Left renal cortex interstitium (tissue), 4 donors: Measurements from ENCODE around the gene UBE2G2. TPM values are rescaled to one million over a fixed set of nuclear protein-coding genes. Genes with fewer than 3 reads are reported as not detected.

Source experiments
- DNase-seq, 4 donors: peaks; one replicate each; pipeline ENCODE4 v3.0.0-alpha.2; 2013; ENCODE audit warnings: low read depth in 4 of 4, low spot score in 2 of 4, missing footprints in 1 of 4
- polyA plus RNA-seq, 4 donors: library from polyadenylated mRNA; unstranded; fragments of 120-200 nt; gene quantifications; one replicate each; pipeline ENCODE4 v1.2.1, GENCODE V29; 2013; ENCODE audit not compliant: insufficient read length in 4 of 4

UBE2G2 gene
- polyA plus RNA-seq, 4 donors: 66.0 to 141 (median 107) TPM

DNA sequence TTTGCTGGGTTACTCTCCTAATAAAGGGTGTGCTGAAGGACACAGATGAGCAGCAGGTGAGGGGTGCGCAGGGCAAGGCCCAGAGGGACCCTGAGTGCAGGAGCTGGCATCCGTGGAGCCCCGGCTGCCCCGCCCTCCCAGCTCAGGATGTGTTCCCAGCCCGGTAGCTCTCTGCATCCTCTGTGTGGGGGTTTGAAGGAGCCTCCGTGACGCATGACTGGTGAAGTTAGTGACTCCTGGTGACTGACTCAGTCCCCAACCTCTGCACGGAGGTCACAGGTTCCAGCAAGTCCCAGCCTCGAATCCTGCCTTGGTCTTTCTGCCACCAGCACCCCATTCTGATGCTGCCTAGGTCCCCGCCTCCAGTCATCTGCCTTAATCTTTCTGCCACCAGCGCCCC, 68.7 kb downstream of the UBE2G2 start:
- no peak for DNase-seq

DNA sequence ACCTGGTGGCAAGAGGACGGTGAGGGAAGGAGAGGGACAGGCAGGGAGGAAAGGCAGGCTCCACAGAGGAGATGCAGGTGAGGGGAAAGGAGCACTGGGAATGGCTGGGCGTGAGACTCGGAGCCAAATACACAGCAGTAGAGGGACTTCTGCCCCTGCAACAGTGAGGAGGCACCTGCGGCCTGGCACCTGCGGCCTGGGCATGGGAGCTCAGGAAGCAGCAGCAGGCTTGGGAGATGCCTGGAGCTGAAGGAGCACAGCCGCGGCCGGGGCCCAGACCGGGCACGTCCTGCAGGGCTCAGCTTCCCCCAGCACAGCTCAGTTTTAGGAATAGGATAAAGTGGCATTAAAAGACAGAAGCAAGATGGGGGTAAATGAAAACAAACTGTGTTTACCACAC, 69.4 kb downstream of the UBE2G2 start:
- no peak for DNase-seq

DNA sequence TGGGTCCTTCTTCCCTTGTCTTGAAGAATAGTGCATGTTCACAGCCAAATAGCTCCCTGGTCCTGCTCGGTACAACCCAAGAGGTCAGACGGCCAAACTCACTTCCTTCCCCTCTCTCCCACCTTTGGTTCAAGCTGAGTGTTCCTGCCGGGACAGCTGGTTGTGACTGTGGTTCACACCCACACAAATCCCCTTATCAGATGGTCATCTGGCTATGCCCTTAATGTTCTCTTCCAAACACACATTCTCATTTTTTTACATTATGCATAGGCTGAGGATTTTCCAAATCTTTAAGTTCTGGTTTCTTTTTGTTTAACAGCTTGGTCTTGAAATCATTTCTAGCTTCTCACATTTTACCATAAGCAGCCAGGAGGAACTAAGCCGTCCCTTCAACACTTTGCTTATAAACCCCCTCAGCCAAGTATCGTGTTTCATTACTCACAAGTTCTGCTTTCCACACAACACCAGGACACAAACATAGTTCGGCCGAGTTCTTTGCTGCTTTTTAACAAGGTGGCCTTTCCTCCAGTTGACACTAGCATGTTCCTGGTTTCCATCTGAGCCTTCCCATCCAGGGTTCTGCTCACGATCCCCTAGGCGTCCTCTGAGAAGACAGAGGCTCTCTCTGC, 70.6 kb downstream of the UBE2G2 start:
- no peak for DNase-seq

DNA sequence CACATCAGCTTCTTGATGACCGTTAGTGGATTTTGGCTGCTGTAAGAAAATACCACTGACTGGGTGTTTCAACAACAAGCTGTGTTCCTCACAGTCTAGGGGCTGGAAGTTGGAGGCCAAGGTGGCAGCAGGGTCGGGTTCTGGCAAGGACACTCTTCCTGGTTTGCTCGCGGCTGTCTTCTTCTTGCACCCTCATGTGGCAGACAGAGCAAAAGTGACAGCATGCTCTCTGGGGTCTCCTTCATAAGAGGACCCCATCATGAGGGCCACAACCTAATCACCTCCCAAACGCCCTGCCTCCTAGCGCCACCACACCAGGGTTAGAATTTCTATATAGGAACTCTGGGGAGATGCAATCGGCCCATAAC, 71.6 kb downstream of the UBE2G2 start:
- DNase-seq: no peak

DNA sequence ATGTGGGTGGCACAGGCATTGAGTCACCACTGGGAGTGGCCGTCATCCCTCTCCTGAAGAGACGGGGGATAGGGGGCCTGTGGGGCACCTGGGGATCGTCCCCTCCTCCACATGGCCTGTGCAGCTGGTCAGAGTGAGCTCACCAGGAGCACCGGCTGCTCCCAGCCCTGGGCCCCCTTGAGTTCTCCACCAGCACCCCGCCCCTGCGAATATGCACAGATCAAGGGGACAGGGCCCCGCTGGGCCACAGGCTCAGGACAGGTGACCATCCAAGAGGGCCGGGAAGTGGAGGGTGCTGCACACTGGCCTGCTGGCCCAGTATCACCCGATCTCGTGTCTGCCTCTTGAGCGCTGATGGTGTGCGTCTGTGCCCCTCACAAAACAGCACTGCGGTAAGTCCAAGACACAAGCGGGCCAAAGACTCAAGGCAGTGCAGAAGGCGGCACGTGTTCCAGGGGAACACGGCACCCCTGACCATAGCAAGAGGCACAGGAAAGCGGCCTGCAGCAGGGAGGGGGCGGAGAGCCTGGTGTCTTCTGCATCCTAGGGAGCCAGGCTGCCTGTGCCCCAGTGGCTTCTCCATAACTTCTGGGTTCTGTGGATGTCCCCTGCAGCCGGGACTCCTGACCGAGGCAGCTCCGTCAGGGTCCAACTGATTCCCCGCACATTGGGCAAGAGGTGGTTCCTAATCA, 72.1 kb downstream of the UBE2G2 start:
- DNase-seq: no peak

DNA sequence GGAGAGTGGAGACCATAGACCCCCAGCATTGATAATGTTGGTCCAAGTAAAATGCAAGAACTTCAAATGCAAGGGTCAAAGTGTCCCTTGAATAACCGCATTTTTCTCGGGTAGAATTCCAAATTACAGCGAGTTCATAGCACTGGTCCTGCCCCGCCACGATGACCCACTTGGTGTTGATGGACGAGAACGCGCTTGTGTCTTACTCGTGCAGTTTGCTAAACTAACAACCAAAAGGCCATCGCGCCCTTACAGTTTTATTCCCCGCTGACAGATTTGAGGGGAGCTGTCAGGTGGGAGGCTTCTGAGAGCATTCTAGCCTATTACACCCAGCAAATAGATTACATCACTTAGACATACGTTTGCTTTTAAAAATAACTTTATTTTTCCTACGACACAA, 72.9 kb downstream of the UBE2G2 start:
- no peak for DNase-seq

DNA sequence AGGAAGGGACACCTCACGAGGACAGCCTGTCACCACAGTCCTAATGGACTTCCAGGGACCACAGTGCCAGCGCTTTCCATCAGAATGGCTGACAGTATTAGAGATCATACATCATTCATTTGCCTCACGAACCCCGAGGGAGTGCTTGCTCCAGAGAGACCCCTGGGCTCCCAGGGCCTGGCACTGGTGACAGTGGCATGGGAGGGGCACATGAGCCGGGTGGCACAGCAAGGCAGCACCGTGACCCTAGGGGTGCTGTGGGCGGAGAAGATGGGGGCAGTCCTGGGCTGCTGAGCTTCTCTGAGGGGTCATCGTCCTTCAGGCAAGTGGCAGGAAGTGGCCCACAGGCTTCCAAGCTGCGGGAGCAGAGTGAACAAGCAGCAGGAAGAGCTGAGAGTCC, 73.9 kb downstream of the UBE2G2 start:
- no peak for DNase-seq

DNA sequence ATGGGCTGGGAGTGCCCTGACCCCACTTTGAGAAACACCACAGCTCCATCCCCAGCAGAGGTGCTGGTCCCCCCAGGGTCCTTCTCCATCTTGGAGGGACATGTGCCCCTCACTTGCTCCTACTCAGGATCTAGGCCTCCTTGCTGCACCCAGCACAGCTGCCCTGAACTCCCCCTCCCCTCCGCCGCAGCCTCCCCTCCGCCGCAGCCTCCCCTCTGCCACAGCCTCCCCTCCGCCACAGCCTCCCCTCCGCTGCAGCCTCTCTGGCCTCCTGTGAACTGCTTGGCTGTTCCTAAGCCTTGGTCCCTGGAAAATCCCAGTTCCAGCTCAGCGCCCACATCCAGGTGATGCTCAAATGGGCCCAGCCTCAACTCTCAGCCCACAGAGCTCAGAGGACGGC, 74.3 kb downstream of the UBE2G2 start:
- no peak for DNase-seq

DNA sequence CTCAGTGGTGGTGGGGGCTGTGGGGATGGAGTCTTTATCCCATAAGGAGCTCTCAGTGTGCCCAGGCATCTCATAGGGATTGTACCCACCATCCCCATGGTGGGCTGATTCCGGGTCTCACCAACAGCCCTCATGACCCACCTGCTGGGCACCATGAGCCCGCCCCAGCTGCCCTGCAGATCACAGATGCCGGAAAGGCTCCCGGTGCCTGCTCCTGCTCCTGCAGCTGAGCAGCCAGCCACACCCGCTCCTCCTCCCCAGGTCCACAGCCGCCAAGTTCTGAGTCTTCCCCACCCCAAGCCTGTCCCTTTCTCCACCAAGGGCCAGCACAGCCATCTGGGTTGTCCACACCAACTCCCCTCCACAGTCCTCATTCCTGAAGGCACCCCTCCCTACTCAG, 74.8 kb downstream of the UBE2G2 start:
- DNase-seq: no peak

DNA sequence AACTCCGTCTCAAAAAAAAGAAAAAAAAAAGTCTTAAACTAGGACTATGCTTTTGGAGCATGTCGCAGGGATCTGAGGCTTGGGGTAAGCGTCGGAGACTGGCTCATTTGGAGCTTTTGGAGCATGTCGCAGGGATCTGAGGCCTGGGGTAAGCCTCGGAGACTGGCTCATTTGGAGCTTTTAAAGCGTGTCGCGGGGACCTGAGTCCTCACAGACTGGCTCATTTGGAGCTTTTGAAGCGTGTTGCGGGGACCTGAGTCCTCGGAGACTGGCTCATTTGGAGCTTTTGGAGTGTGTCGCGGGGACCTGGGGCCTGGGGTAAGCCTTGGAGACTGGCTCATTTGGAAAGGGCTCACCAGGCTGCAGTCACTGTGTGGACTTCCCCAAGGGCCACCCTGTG, 76.7 kb downstream of the UBE2G2 start:
- DNase-seq: no peak

DNA sequence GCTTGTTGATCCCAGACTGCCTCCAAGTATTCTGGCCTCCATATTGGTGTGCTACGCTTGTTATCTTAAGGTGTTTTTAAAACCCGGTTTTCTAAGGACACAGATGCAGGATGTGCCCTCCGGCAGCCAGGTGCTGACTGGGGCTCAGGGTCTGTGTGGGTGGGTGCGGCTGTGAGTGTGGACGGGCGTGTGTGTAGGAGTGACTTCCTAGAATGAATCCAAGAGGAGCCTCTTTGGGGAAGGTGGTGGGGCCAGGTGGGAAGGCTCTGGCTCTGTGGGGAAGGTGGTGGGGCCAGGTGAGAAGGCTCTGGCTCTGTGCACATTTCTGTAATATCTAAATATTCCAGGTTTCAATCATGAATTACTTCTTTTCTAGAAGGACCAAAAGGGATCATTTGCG, 77.4 kb downstream of the UBE2G2 start:
- no peak for DNase-seq

DNA sequence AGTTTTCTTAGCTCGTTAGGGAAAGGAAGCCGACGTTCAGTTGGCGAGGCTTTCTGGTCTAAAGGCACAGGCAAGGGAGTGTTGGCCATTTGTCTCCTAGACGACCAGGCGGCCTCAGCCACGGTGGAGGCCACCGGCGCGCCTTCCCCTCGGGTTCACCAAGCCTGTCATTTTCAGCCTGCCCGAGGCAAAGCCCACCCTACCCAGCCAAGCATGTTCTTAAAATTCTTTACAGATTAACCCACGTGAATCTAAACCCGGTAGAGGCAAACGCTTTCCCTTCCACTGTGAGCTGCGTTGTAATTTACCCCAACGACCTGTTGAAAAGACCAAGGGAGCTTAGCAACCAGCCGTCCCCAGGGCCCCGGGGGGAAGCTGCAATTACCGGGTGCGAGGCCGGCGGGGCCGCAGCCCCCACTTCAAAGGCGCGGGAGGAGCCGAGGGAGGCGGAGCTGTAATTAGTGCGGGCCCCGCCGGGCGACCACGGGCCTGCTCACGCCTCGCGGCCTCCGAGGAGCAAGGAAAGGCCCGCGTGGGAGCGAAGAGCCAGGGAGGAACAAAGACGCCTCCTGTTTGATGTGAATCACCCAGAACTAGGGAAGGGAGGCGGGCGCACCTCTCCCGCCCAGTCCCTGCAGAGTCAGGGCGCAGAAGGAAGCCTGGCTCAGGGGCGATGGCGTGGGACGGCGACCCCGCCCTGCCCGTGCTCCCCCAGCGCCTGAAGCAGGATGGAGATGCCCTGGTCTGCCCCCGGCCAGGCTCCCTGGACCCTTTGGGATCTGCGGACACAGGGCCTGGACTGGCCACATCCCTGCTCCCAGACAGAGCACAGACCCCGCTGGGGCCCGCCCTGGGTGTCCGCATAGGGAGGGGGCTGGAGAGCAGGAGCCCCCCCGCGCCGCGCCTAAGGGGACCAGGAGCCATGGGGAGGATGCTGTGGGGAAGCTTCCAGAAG, 78.2 kb downstream of the UBE2G2 start:
- DNase-seq: peak; percentile 41 to 65 (median 52)

DNA sequence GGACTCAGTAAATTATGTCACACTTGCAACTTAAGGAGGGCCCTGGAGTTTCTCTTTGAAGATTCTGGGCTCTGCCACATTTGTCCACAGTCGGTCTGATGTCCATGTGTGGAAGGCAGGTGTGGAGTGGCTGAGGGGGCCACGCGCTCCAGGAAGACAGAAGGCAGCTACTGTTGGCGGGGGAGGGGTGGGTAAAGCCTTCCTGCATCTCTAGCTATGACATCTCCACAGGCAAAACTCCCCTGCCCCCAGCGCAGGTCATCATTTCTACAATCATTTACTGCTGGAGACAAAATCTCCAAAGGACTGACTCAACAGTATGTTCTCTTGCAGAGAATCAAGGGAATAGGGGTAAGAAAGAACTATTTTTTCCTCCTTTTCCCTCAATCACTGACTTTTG, 78.9 kb downstream of the UBE2G2 start:
- DNase-seq: no peak

DNA sequence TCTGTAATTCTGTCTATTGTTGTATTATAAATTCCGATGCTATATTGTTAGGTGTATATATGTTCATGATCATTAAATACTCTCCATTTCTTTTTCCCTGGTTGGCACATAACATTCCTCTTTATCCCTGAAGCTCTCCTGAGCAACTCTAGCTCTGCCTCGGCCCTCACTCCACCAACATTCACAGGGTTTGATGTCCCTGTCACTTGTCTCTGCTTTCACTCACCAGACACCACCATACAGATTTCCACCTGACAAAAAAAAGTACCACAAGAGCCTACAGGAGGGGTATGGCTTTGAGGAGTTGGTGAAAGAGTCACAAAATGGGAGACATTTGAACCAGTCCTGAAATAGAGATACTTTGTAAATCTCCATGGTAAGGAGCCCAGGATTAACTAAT, 81.5 kb downstream of the UBE2G2 start:
- no peak for DNase-seq

Other genes starting within 250 kb of the UBE2G2 start
- not detected for gene KRTAP10-3, start 243.0 kb downstream of the UBE2G2 start, polyA plus RNA-seq
- gene KRTAP10-4, start 228.1 kb downstream of the UBE2G2 start, polyA plus RNA-seq: not detected
- gene KRTAP10-5, start 221.2 kb downstream of the UBE2G2 start, polyA plus RNA-seq: not detected
- gene KRTAP10-6, start 209.3 kb downstream of the UBE2G2 start, polyA plus RNA-seq: not detected
- gene KRTAP10-7, start 201.2 kb downstream of the UBE2G2 start, polyA plus RNA-seq: not detected
- gene KRTAP10-8, start 189.7 kb downstream of the UBE2G2 start, polyA plus RNA-seq: not detected
- gene KRTAP10-9, start 174.7 kb downstream of the UBE2G2 start, polyA plus RNA-seq: not detected
- not detected for gene KRTAP10-10, start 164.5 kb downstream of the UBE2G2 start, polyA plus RNA-seq
- gene KRTAP10-11, start 155.4 kb downstream of the UBE2G2 start, polyA plus RNA-seq: not detected
- gene KRTAP12-4, start 147.2 kb downstream of the UBE2G2 start, polyA plus RNA-seq: not detected
- not detected for gene KRTAP12-3, start 143.9 kb downstream of the UBE2G2 start, polyA plus RNA-seq
- gene KRTAP12-2, start 134.9 kb downstream of the UBE2G2 start, polyA plus RNA-seq: not detected
- not detected for gene KRTAP12-1, start 119.7 kb downstream of the UBE2G2 start, polyA plus RNA-seq
- not detected for gene KRTAP10-12, start 104.6 kb downstream of the UBE2G2 start, polyA plus RNA-seq
- 1 to 10 TPM in 2 of 4 donors, under 1 TPM in 2; 0.55 to 1.1 (median 0.80) TPM for gene TSPEAR, start 90.2 kb downstream of the UBE2G2 start, polyA plus RNA-seq
- gene SUMO3, start 16.2 kb upstream of the UBE2G2 start, polyA plus RNA-seq: 100 to 1,000 TPM in 3 of 4 donors, 10 to 100 TPM in 1; 99.6 to 121 (median 113) TPM
- gene PTTG1IP, start 71.9 kb upstream of the UBE2G2 start, polyA plus RNA-seq: 100 to 1,000 TPM; 260 to 303 (median 301) TPM
- 10 to 100 TPM in 3 of 4 donors, 1 to 10 TPM in 1; 9.2 to 21.6 (median 12.1) TPM for gene ITGB2, start 119.1 kb upstream of the UBE2G2 start, polyA plus RNA-seq
- gene SLX9, start 138.2 kb upstream of the UBE2G2 start, polyA plus RNA-seq: 10 to 100 TPM; 14.4 to 28.3 (median 22.8) TPM